A673 (cell line): Measurements from ENCODE around the gene NMU.

Experiments
- CTCF ChIP-seq: fragments of 300-800, 200-600 bp; sonication (generic); conservative IDR thresholded peaks from 2 replicates; pipeline ENCODE4 v1.5.1; 2017; ENCODE audit warnings: low read depth, mild to moderate bottlenecking, antibody characterized with exemption, low read length, moderate library complexity, mixed read lengths
- EZH2 ChIP-seq: fragments of 200-600 bp; sonication (generic); IDR thresholded peaks from 2 replicates; pipeline ENCODE4 v1.6.1; 2017; ENCODE audit warnings: borderline replicate concordance, low read depth, mild to moderate bottlenecking, mixed read lengths, antibody characterized with exemption, low read length; ENCODE audit not compliant: poor library complexity, severe bottlenecking

- TF ChIP-seq CTCF (no peak), EZH2 (no peak)
Observed at GRCh38 chr4:55592014-55592413, 44.1 kb downstream of the NMU start, which contains the start of gene PDCL2.
